PC-3 (cell line): Measurements from ENCODE around the gene TWNK. TPM values are rescaled to one million over a fixed set of nuclear protein-coding genes. Genes with fewer than 3 reads are reported as not detected.

Experiments used
- ATAC-seq: fragments of 200-7000 bp; cut with Tn5 transposase; 2 replicates; pipeline ENCODE4 v1.9.1; 2020; ENCODE audit warnings: mild to moderate bottlenecking, moderate library complexity
- BruUV-seq: library from RNA; stranded (reverse); fragments of 400-500 nt; replicated peaks from 2 replicates; lab custom pipeline; 2021; lab: Mats Ljungman, UMichigan
- CTCF ChIA-PET: fragments of 300-600 bp; sonication (Branson Sonifier 250); formaldehyde crosslinking; loops from one replicate; lab custom pipeline; 2022; ENCODE audit warnings: antibody characterized with exemption; lab: Charles Lee
- POLR2A ChIA-PET: fragments of 300-600 bp; sonication (Branson Sonifier 250); formaldehyde crosslinking; loops from one replicate; lab custom pipeline; 2022; ENCODE audit warnings: antibody characterized with exemption; ENCODE audit not compliant: unreplicated experiment; lab: Charles Lee
- DNase-seq: peaks from one replicate; pipeline ENCODE4 v3.0.0-alpha.2; 2015
- H2AFZ ChIP-seq: fragments of 300-600 bp; sonication (generic); 2 replicates; pipeline ENCODE4 v1.6.0; 2016; ENCODE audit warnings: antibody characterized with exemption, low read length
- H3F3A ChIP-seq: fragments of 300-600 bp; sonication (generic); one replicate; pipeline ENCODE4 v1.6.0; 2017; ENCODE audit warnings: antibody characterized with exemption, low read length, control low read depth, mild to moderate bottlenecking; ENCODE audit not compliant: unreplicated experiment
- H3K27ac ChIP-seq: fragments of 300-600 bp; sonication (generic); 2 replicates; pipeline ENCODE4 v1.5.1; 2016; ENCODE audit warnings: mild to moderate bottlenecking, low read length
- H3K27me3 ChIP-seq: fragments of 300-600 bp; sonication (generic); 2 replicates; pipeline ENCODE4 v1.6.1; 2016; ENCODE audit warnings: low read length, mixed read lengths
- H3K36me3 ChIP-seq: fragments of 300-600 bp; sonication (generic); 2 replicates; pipeline ENCODE4 v1.6.1; 2016; ENCODE audit warnings: low read depth, mixed run types, low read length, mixed read lengths
- H3K4me1 ChIP-seq: fragments of 300-600 bp; sonication (generic); 2 replicates; pipeline ENCODE4 v1.5.1; 2016; ENCODE audit warnings: low read length; ENCODE audit not compliant: insufficient read depth
- H3K4me2 ChIP-seq: fragments of 300-600 bp; sonication (generic); 2 replicates; pipeline ENCODE4 v1.6.0; 2016; ENCODE audit warnings: low read length
- H3K4me3 ChIP-seq: fragments of 300-600 bp; sonication (generic); 2 replicates; pipeline ENCODE4 v1.5.1; 2016; ENCODE audit warnings: mild to moderate bottlenecking, low read length, mixed read lengths
- H3K79me2 ChIP-seq: fragments of 300-600 bp; sonication (generic); 2 replicates; pipeline ENCODE4 v1.6.1; 2017; ENCODE audit warnings: low read length, mixed read lengths
- H3K9ac ChIP-seq: fragments of 300-600 bp; sonication (generic); 2 replicates; pipeline ENCODE4 v1.6.0; 2016; ENCODE audit warnings: mild to moderate bottlenecking, low read length
- H3K9me2 ChIP-seq: fragments of 300-600 bp; sonication (generic); replicated peaks from 2 replicates; pipeline ENCODE4 v1.6.1; 2016; ENCODE audit warnings: mixed run types, low read length, mixed read lengths
- H3K9me3 ChIP-seq: fragments of 300-600 bp; sonication (generic); 2 replicates; pipeline ENCODE4 v1.6.1; 2016; ENCODE audit warnings: low read length, mixed read lengths
- H4K20me1 ChIP-seq: fragments of 300-600 bp; sonication (generic); 2 replicates; pipeline ENCODE4 v1.6.1; 2016; ENCODE audit warnings: low read length, mixed read lengths
- EZH2 ChIP-seq: fragments of 300-600 bp; sonication (generic); IDR thresholded peaks from one replicate; pipeline ENCODE4 v1.6.1; 2017; ENCODE audit warnings: antibody characterized with exemption, mild to moderate bottlenecking, low read length; ENCODE audit not compliant: unreplicated experiment
- EZH2phosphoT487 ChIP-seq: fragments of 300-600 bp; sonication (generic); IDR thresholded peaks from 2 replicates; pipeline ENCODE4 v1.6.1; 2018; ENCODE audit warnings: mild to moderate bottlenecking, antibody characterized with exemption, low read length, borderline replicate concordance
- intact Hi-C: fragments of 100-400 bp; cut with micrococcal nuclease; formaldehyde crosslinking; loops from 2 replicates; pipeline ENCODE4 v1.9.0; 2023
- total RNA-seq: library from RNA; depleted of rRNA; stranded (reverse); fragments of >200 nt; gene quantifications from 2 replicates; pipeline ENCODE4 v1.2.3, GENCODE V29; 2014
- TF ChIP-seq, protein P1 (sequence below): fragments of 300-600 bp; sonication (generic); conservative IDR thresholded peaks from 2 replicates; pipeline ENCODE4 v1.5.1; 2017; ENCODE audit warnings: antibody characterized with exemption, low read depth, mild to moderate bottlenecking, low read length

The TWNK gene
- total RNA-seq, 1 experiment from 2014 or later, result 7.5 TPM

DNA sequence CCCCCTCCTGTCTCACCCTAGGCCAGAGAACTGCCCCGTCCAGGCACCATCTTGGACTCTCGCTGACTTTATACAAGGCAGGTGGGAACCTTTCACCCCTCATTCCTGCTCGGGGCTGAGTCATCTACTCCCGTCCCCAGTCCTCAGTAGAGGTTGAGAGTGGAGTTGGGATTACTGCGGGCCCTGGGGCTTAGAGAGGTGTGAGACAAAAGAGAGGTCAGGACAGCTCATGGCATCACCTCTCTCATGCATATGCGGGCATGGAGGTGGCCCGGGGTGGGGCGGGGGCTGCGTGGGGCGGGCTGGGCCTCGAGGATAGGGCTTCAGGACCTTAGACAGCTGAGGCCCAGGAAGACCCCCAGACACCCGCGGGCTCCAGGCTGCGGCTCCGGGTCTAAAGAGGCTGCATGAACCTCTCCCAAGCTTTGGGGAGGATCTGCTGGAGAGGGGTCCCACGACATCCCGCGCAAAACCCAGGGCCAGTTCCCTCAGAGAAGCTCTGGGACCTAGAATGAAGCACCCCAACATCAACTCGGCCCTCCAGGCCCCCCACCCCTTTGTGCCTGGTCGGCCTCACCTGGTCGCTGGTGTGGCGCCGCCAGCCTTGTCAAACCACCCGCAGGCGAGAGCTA is 43.3 kb downstream of the TWNK start:
- Histone ChIP-seq H3K27ac (no peak overlapping the region), H2AFZ (no peak overlapping the region; the same call in 1 of the 2 replicates), H3K9ac (no peak overlapping the region), H3K4me2 (peak overlapping the region; percentile 96), H3K9me3 (no peaks in the 10 kb centered on the region), H3F3A (no peaks in the 10 kb centered on the region), H3K27me3 (no peaks in the 10 kb centered on the region), H3K4me1 (peaks cover 8% of the 10 kb centered on the region), H3K79me2 (peaks cover 16% of the 10 kb centered on the region), H3K4me3 (peak overlapping the region; percentile 83), H3K9me2 (no peaks in the 10 kb centered on the region), H4K20me1 (no peaks in the 10 kb centered on the region), H3K36me3 (no peaks in the 10 kb centered on the region; the same call in 1 of the 2 replicates)
- ATAC-seq (no peak), DNase-seq (peak; percentile 25)
- intact Hi-C loops, result no loop called here
- ChIA-PET POLR2A (interaction anchor here (1.0 kb wide), 1 partner anchor 15 kb away, joined by 13 read pairs; no protein-coding TSS in a partner anchor), CTCF (interaction anchor here (1.0 to 1.2 kb wide), 2 partner anchors 21 to 48 kb away, joined by 3 read pairs; no protein-coding TSS in a partner anchor)
- BruUV-seq, result no TSS peak
- TF ChIP-seq EZH2phosphoT487, result no peak
- no peak for TF ChIP-seq EZH2
- TF ChIP-seq, protein P1, sequence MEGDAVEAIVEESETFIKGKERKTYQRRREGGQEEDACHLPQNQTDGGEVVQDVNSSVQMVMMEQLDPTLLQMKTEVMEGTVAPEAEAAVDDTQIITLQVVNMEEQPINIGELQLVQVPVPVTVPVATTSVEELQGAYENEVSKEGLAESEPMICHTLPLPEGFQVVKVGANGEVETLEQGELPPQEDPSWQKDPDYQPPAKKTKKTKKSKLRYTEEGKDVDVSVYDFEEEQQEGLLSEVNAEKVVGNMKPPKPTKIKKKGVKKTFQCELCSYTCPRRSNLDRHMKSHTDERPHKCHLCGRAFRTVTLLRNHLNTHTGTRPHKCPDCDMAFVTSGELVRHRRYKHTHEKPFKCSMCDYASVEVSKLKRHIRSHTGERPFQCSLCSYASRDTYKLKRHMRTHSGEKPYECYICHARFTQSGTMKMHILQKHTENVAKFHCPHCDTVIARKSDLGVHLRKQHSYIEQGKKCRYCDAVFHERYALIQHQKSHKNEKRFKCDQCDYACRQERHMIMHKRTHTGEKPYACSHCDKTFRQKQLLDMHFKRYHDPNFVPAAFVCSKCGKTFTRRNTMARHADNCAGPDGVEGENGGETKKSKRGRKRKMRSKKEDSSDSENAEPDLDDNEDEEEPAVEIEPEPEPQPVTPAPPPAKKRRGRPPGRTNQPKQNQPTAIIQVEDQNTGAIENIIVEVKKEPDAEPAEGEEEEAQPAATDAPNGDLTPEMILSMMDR, result no peak

GRCh38 chr10:101031128-101031795 is 43.9 kb downstream of the TWNK start, which contains the start of the genes PDZD7 and SFXN3:
Gene PDZD7, minus strand, starts transcription at chr10:101031129. Its CDS starts 910 bp downstream, at chr10:101030219.
Gene SFXN3, plus strand, starts transcription at chr10:101031234. Its CDS starts 3,461 bp downstream, at chr10:101034695.
- ATAC-seq (peak; percentile 80), DNase-seq (peak; percentile 91)
- Histone ChIP-seq H3K9me3 (no peaks in the 10 kb centered on the region), H3K27me3 (no peaks in the 10 kb centered on the region), H3K27ac (peak within 1 kb of the TSS; percentile 95), H3K79me2 (peaks cover 16% of the 10 kb centered on the region), H3K4me3 (peak within 1 kb of the TSS; percentile 83), H3K4me1 (peaks cover 8% of the 10 kb centered on the region), H3K36me3 (peaks cover 1% of the 10 kb centered on the region; the same call in 1 of the 2 replicates), H3K9ac (peak within 1 kb of the TSS; percentile 85), H2AFZ (peak within 1 kb of the TSS; percentile 80), H3K4me2 (peak within 1 kb of the TSS; percentile 96), H4K20me1 (no peaks in the 10 kb centered on the region), H3F3A (no peaks in the 10 kb centered on the region), H3K9me2 (no peaks in the 10 kb centered on the region)
- POLR2A ChIA-PET, result interaction anchor here (1.0 kb wide), 1 partner anchor 16 kb away, joined by 13 read pairs; no protein-coding TSS in a partner anchor
- intact Hi-C loops, result no loop called here
- no TSS peak for BruUV-seq
- CTCF ChIA-PET, result interaction anchor here (1.0 to 1.2 kb wide), 2 partner anchors 21 to 48 kb away, joined by 3 read pairs; no protein-coding TSS in a partner anchor
- TF ChIP-seq EZH2phosphoT487 (no peak), EZH2 (no peak)
- TF ChIP-seq, protein P1, result no peak
